ENCODE measurements around the gene ZNF320. TPM values are rescaled to one million over a fixed set of nuclear protein-coding genes. Genes with fewer than 3 reads are reported as not detected.
A peak's percentile ranks its signal among the peaks of the same experiment; 100 is the strongest.

Gene ZNF320
- total RNA-seq, 1 donor from 2014 or later, result 30.1 TPM

DNA sequence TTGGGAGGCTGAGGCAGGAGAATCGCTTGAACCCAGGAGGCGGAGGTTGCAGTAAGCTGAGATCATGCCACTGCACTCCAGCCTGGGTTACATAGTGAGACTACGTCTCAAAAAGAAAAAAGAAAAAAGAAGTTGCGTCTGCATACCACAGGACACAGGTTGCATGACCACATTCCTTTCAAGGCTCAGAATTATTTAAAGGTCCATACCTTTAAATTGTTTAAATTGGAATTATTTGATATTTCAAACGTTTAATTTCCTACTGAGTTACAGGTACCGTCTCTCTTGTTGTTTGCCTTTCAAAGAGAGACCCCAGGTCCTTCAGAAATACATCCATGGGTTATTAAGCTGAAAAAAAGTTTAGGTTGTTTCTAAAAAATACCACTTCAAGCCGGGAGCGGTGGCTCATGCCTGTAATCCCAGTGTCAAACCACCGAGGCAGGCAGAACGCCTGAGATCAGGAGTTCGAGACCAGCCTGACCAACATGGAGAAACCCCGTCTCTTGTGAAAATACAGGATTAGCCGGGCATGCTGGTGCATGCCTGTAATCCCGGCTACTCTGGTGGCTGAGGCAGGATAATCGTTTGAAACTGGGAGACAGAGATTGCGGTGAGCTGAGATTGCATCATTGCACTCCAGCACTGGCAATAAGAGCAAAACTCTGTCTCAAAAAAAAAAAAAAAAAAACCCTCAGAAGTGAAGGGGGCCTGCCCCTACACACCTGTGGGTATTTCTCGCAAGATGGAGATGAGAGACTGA lies 46.6 kb upstream of the ZNF320 start:
- no peak overlapping the region for H3K4me2 ChIP-seq
- H3K9me3 ChIP-seq (ENCODE audit: low read depth), result peaks cover 5% of the 10 kb centered on the region
- H3K9ac ChIP-seq, result no peak overlapping the region
- DNase-seq (ENCODE audit: low spot score), result no peak
- TF ChIP-seq EZH2 (IDR thresholded peaks at IDR 0.05) (no peak), EZH2phosphoT487 (IDR thresholded peaks at IDR 0.05) (no peak)
- TF ChIP-seq, protein P1, sequence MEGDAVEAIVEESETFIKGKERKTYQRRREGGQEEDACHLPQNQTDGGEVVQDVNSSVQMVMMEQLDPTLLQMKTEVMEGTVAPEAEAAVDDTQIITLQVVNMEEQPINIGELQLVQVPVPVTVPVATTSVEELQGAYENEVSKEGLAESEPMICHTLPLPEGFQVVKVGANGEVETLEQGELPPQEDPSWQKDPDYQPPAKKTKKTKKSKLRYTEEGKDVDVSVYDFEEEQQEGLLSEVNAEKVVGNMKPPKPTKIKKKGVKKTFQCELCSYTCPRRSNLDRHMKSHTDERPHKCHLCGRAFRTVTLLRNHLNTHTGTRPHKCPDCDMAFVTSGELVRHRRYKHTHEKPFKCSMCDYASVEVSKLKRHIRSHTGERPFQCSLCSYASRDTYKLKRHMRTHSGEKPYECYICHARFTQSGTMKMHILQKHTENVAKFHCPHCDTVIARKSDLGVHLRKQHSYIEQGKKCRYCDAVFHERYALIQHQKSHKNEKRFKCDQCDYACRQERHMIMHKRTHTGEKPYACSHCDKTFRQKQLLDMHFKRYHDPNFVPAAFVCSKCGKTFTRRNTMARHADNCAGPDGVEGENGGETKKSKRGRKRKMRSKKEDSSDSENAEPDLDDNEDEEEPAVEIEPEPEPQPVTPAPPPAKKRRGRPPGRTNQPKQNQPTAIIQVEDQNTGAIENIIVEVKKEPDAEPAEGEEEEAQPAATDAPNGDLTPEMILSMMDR (IDR thresholded peaks at IDR 0.05), result no peak
- peaks cover 1% of the 10 kb centered on the region for H3K36me3 ChIP-seq
- H3K4me3 ChIP-seq, result no peak overlapping the region
- H3K27ac ChIP-seq, result no peak overlapping the region
- no peaks in the 10 kb centered on the region for H3K27me3 ChIP-seq
- H3K4me3 Mint-ChIP-seq, result no peak overlapping the region
- H4K20me1 ChIP-seq (ENCODE audit: low read depth), result no peaks in the 10 kb centered on the region
- H3K4me1 Mint-ChIP-seq, result peaks cover 10% of the 10 kb centered on the region
- peaks cover 39% of the 10 kb centered on the region for H3K9me3 Mint-ChIP-seq
- no peak overlapping the region for H2AFZ ChIP-seq (replicated peaks)
- H3K36me3 Mint-ChIP-seq, result peaks cover 19% of the 10 kb centered on the region
- H3K27ac Mint-ChIP-seq, result no peak overlapping the region
- peaks cover 11% of the 10 kb centered on the region for H3K4me1 ChIP-seq
- H3F3A ChIP-seq (ENCODE audit: low read depth), result peaks cover 54% of the 10 kb centered on the region
- peaks cover 18% of the 10 kb centered on the region for H3K79me2 ChIP-seq (ENCODE audit: low read depth)
- H3K27me3 Mint-ChIP-seq (ENCODE audit: insufficient read depth, low read depth), result peaks cover 15% of the 10 kb centered on the region

DNA sequence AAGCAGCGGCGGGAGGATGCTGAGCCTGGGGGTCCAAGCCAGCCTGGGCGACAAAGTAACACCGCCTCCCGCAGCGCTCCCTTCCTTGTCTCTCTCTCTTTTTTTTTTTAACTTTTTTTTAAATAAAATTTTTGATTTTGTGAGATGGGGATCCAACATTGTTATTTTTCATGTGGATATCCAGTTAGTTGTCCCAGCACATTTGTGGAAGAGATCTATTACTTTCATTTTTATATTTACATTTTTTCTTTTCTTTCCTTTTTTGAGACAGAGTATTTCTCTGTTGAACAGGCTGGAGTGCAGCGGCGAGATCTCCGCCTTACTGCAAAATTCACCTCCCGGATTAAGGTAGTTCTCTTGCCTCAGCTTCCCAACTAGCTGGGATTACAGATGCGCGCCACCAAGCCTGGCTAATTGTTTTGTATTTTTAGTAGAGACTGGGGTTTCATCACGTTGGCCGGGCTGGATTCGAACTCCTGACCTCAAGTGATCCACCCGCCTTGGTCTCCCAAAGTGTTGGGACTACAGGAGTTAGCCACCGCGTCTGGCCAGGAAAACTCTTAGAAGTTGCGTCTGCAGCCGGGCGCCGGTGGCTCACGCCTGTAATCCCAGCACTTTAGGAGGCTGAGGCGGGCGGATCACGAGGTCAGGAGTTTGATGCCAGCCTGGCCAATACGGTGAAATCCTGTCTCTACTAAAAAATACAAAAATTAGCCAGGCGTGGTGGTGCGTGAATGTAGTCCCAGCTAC lies 45.9 kb upstream of the ZNF320 start:
- Mint-ChIP-seq H3K36me3 (peaks cover 26% of the 10 kb centered on the region), H3K27me3 (ENCODE audit: insufficient read depth, low read depth) (peaks cover 15% of the 10 kb centered on the region), H3K9me3 (peaks cover 43% of the 10 kb centered on the region), H3K4me3 (peak overlapping the region; percentile 90), H3K4me1 (peaks cover 10% of the 10 kb centered on the region), H3K27ac (no peak overlapping the region)
- Histone ChIP-seq H3K9me3 (ENCODE audit: low read depth) (peaks cover 4% of the 10 kb centered on the region), H3K79me2 (ENCODE audit: low read depth) (peaks cover 25% of the 10 kb centered on the region), H3K9ac (no peak overlapping the region), H3K4me2 (peak overlapping the region; percentile 79), H3K36me3 (no peaks in the 10 kb centered on the region), H3K4me3 (peak overlapping the region; percentile 98), H3K4me1 (peaks cover 11% of the 10 kb centered on the region), H2AFZ (replicated peaks) (no peak overlapping the region), H3K27me3 (no peaks in the 10 kb centered on the region), H4K20me1 (ENCODE audit: low read depth) (peaks cover 2% of the 10 kb centered on the region), H3K27ac (no peak overlapping the region), H3F3A (ENCODE audit: low read depth) (peaks cover 54% of the 10 kb centered on the region)
- no peak for DNase-seq (ENCODE audit: low spot score)
- TF ChIP-seq EZH2 (IDR thresholded peaks at IDR 0.05) (no peak), EZH2phosphoT487 (IDR thresholded peaks at IDR 0.05) (no peak)
- TF ChIP-seq, protein P1 (IDR thresholded peaks at IDR 0.05), result no peak

DNA sequence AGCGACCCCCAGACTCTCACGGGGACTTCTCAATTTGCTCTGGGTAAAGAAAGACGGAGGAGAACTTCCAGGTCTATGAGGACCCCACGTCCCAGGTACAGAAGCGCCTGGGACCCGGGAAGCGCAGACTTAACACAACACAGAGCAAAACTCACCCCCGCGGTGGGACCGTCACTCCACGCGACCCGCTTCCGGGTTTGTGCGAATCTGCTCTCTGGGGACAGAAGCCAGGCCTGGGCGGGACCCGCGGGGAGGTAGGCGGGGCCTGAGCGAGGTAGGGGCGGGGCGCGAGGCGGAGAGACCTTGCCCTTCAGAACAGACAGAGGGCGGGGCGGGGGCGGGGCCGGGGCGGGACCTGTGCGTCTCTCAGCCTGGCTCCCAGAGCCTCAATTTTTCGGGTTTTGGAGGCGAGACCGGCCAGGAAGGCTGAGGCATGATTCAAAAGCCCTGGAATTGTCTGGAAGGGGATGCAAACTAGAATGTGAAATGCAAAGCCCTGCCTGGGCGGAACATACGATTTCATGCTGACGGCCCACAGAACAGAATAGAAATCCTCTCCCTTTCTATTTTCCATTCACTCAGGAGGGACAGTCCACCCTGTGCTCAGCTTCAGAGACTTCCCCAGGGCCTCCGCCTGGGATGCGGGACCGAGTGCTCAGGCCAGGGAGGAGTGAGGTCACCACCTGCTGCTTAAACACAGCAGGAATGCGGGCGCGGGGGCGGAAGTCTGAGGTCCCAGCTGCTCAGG lies 45.1 kb upstream of the ZNF320 start:
- peak; percentile 87 for DNase-seq (ENCODE audit: low spot score)
- H3K9ac ChIP-seq, result no peak overlapping the region
- peak overlapping the region; percentile 98 for H3K4me3 ChIP-seq
- no peaks in the 10 kb centered on the region for H3K27me3 ChIP-seq
- no peaks in the 10 kb centered on the region for H3K36me3 ChIP-seq
- H3K9me3 ChIP-seq (ENCODE audit: low read depth), result no peaks in the 10 kb centered on the region
- H2AFZ ChIP-seq (replicated peaks), result peak overlapping the region; percentile 98
- peaks cover 10% of the 10 kb centered on the region for H3K4me1 Mint-ChIP-seq
- peaks cover 38% of the 10 kb centered on the region for H3K9me3 Mint-ChIP-seq
- H3K4me1 ChIP-seq, result peaks cover 11% of the 10 kb centered on the region
- H3K27me3 Mint-ChIP-seq (ENCODE audit: insufficient read depth, low read depth), result peaks cover 15% of the 10 kb centered on the region
- peaks cover 54% of the 10 kb centered on the region for H3F3A ChIP-seq (ENCODE audit: low read depth)
- H3K27ac Mint-ChIP-seq, result no peak overlapping the region
- H3K27ac ChIP-seq, result no peak overlapping the region
- H3K4me3 Mint-ChIP-seq, result peak overlapping the region; percentile 90
- H3K36me3 Mint-ChIP-seq, result peaks cover 21% of the 10 kb centered on the region
- H3K4me2 ChIP-seq, result peak overlapping the region; percentile 79
- peaks cover 2% of the 10 kb centered on the region for H4K20me1 ChIP-seq (ENCODE audit: low read depth)
- no peak for TF ChIP-seq EZH2 (IDR thresholded peaks at IDR 0.05)
- TF ChIP-seq, protein P1 (IDR thresholded peaks at IDR 0.05), result no peak
- no peak for TF ChIP-seq EZH2phosphoT487 (IDR thresholded peaks at IDR 0.05)
- H3K79me2 ChIP-seq (ENCODE audit: low read depth), result peaks cover 27% of the 10 kb centered on the region

All from neural progenitor cell (in vitro differentiated cells).